Sigmoid colon (tissue), 7 donors: Measurements from ENCODE around the gene TRIM3. TPM values are rescaled to one million over a fixed set of nuclear protein-coding genes. Genes with fewer than 3 reads are reported as not detected.

Source experiments
- DNase-seq: peaks from one replicate; pipeline ENCODE4 v3.0.0-alpha.2; 2019
- H3K27ac ChIP-seq, 4 donors: fragments of 200-600 bp; sonication (generic); one replicate each; pipeline ENCODE4 v1.5.1; 2016 to 2019; ENCODE audit warnings: mild to moderate bottlenecking in 1 of 4
- H3K27me3 ChIP-seq, 3 donors: fragments of 200-600 bp; sonication (generic); one replicate each; pipeline ENCODE4 v1.5.1; 2019; ENCODE audit warnings: mild to moderate bottlenecking in 1 of 3
- H3K36me3 ChIP-seq, 4 donors: fragments of 200-600 bp; sonication (generic); one replicate each; pipeline ENCODE4 v1.5.1; 2016 to 2019
- H3K4me1 ChIP-seq, 4 donors: fragments of 200-600 bp; sonication (generic); one replicate each; pipeline ENCODE4 v1.5.1; 2017 to 2019
- H3K4me3 ChIP-seq, 4 donors: fragments of 200-600 bp; sonication (generic); one replicate each; pipeline ENCODE4 v1.5.1; 2017 to 2019; ENCODE audit warnings: mild to moderate bottlenecking in 2 of 4, moderate library complexity in 1 of 4
- H3K9me3 ChIP-seq, 4 donors: fragments of 200-600 bp in 3 of 4; sonication (generic) in 3 of 4; one replicate each; pipeline versions ENCODE4 v1.5.1 to v1.6.1; 2013 to 2019
- EP300 ChIP-seq, 4 donors: sonication (generic); formaldehyde crosslinking; IDR thresholded peaks; one replicate each; pipeline ENCODE4 v1.6.1; 2017; ENCODE audit warnings: antibody characterized with exemption in 4 of 4
- POLR2A ChIP-seq, 2 donors: fragments of 450-650 bp; IDR thresholded peaks; one replicate each; pipeline ENCODE4 v1.6.1; 2016; ENCODE audit warnings: antibody characterized with exemption in 2 of 2, mild to moderate bottlenecking in 2 of 2, moderate library complexity in 2 of 2
- POLR2AphosphoS5 ChIP-seq, 4 donors: sonication (generic); formaldehyde crosslinking; IDR thresholded peaks; one replicate each; pipeline ENCODE4 v1.6.1; 2017; ENCODE audit warnings: antibody characterized with exemption in 4 of 4
- WGBS, 2 donors: extraction: QIAGEN DNeasy Blood & Tissue Kit; methylation state at CpG; one replicate each; pipeline ENCODE4 v1.1.7; 2013; 5-methylcytosine and 5-hydroxymethylcytosine counted together
- intact Hi-C: fragments of 100-400 bp; cut with DNase I; formaldehyde crosslinking; loops from one replicate; pipeline ENCODE4 v1.15.1; 2023
- polyA plus RNA-seq, 3 donors: library from polyadenylated mRNA; stranded (reverse); fragments of 200-250 nt; gene quantifications; one replicate each; pipeline ENCODE4 v1.2.3, GENCODE V29; 2013
- total RNA-seq, 4 donors: library from RNA; depleted of rRNA; stranded (reverse); fragments of >200 nt; gene quantifications; one replicate each; pipeline ENCODE4 v1.1.0, GENCODE V29; 2016
- TF ChIP-seq, protein P1 (sequence below), 4 experiments: fragments of 450-650 bp in 3 of 4; fragments of 200-600 bp in 1 of 4; IDR thresholded peaks; one replicate each; pipeline ENCODE4 v1.5.1; 2016 to 2019; ENCODE audit warnings: antibody characterized with exemption in 4 of 4, mild to moderate bottlenecking in 3 of 4, moderate library complexity in 2 of 4
- donor health status: healthy with polysubstance abuse.
- donor health status: Bipolar disorder and iron deficiency.
- donor health status: healthy.

TRIM3 gene
- total and polyA plus RNA-seq, 7 donors = 14.6 to 27.1 (median 19.8) TPM

DNA sequence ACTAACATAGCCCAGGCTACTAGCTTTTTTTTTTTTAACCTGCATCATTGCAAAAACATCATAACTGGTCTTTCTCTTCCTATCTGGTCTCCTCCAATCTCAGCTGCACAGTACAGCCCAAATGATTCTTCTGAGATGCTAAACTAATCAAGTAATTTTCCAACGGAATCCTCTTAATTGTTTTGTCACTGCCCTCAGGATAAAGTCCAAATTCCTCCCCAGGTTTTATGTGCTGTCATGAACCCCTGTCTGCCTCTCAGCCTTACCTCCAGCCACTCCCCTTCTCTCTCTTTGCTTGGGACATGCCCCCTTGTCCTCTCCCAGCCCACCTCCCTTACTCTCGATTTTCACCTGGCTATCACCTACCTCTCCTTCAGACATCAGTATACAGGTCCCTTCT lies 67.4 kb downstream of the TRIM3 start:
- H3K27me3 ChIP-seq = no peaks in the 10 kb centered on the region
- 15 to 52% methylated on average over 2 of the region's 2 CpGs for WGBS, 2 donors
- intact Hi-C loops = no loop called here
- H3K4me3 ChIP-seq = no peak overlapping the region
- peaks cover 0 to 16% (median 13%) of the 10 kb centered on the region in 4 donors for H3K4me1 ChIP-seq
- TF ChIP-seq EP300 (IDR thresholded peaks at IDR 0.05) = no peak
- TF ChIP-seq POLR2AphosphoS5 (IDR thresholded peaks at IDR 0.05) = no peak
- TF ChIP-seq, protein P1, sequence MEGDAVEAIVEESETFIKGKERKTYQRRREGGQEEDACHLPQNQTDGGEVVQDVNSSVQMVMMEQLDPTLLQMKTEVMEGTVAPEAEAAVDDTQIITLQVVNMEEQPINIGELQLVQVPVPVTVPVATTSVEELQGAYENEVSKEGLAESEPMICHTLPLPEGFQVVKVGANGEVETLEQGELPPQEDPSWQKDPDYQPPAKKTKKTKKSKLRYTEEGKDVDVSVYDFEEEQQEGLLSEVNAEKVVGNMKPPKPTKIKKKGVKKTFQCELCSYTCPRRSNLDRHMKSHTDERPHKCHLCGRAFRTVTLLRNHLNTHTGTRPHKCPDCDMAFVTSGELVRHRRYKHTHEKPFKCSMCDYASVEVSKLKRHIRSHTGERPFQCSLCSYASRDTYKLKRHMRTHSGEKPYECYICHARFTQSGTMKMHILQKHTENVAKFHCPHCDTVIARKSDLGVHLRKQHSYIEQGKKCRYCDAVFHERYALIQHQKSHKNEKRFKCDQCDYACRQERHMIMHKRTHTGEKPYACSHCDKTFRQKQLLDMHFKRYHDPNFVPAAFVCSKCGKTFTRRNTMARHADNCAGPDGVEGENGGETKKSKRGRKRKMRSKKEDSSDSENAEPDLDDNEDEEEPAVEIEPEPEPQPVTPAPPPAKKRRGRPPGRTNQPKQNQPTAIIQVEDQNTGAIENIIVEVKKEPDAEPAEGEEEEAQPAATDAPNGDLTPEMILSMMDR (IDR thresholded peaks at IDR 0.05) = no peak
- no peak for TF ChIP-seq POLR2A (IDR thresholded peaks at IDR 0.05)
- DNase-seq = no peak
- H3K36me3 ChIP-seq = peaks cover 12 to 60% (median 18%) of the 10 kb centered on the region in 4 donors
- H3K27ac ChIP-seq = no peak overlapping the region
- no peaks in the 10 kb centered on the region for H3K9me3 ChIP-seq

DNA sequence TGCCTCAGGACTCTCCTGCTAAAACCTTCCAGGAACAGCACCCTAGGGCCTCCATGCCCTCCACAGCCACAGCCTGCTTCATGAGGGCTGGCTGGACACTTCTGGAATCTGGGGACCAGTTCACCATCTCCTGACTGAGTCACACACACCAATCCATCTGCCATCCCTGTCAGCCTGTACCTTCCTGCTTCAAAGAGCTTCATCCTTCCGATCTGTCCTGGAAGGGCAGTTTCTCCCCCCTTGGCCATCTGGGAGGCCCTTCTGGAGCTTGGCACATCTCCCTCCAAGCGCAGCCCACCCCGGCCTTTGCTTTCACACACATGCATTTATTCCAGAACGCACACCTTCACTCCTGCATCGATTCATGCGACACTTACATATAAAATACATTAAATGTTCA lies 67.9 kb downstream of the TRIM3 start:
- Histone ChIP-seq H3K36me3 (peaks cover 14 to 60% (median 21%) of the 10 kb centered on the region in 4 donors), H3K9me3 (no peaks in the 10 kb centered on the region), H3K27me3 (no peaks in the 10 kb centered on the region), H3K4me1 (peaks cover 0 to 16% (median 13%) of the 10 kb centered on the region in 4 donors), H3K27ac (no peak overlapping the region), H3K4me3 (no peak overlapping the region)
- 93 to 95% methylated on average over 6 of the region's 6 CpGs for WGBS, 2 donors
- DNase-seq = no peak
- TF ChIP-seq EP300 (IDR thresholded peaks at IDR 0.05) (no peak), POLR2A (IDR thresholded peaks at IDR 0.05) (no peak), POLR2AphosphoS5 (IDR thresholded peaks at IDR 0.05) (no peak)
- TF ChIP-seq, protein P1 (IDR thresholded peaks at IDR 0.05) = no peak
- intact Hi-C loops = no loop called here

DNA sequence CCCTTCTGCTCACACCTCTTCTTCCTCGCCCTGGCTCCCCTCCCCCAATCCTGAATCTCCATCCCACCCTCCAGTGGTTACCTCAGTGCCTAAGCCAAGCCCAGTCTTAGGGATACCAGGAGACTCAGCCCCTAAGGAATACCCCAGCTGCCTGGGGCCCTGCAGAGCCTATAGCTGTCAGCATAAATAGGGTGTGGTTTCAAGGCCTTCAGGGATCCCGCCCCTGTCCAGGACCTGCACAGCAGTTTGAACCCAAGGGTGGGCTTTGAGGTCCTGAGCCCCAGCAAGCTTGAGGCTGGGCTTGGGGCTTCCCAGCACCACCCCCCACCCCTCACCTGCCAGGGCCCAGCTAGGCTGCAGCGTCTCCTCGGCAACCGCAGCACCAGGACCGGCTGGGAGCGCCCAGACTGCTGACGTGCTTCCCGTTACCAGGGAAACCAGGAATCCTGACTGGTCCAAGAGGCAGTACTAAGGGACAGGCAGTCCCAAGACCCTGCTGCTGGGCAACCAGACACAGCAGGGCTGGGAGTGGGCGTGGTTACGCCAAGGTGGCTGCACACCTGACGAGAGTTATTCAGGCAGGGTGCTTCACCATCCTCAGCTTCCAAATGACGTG lies 68.6 kb downstream of the TRIM3 start:
- WGBS, 2 donors = 84 to 92% methylated on average over 13 of the region's 13 CpGs
- Histone ChIP-seq H3K27ac (no peak overlapping the region), H3K4me1 (peaks cover 0 to 16% (median 13%) of the 10 kb centered on the region in 4 donors), H3K4me3 (no peak overlapping the region), H3K36me3 (peaks cover 7 to 60% (median 19%) of the 10 kb centered on the region in 4 donors), H3K9me3 (no peaks in the 10 kb centered on the region), H3K27me3 (no peaks in the 10 kb centered on the region)
- intact Hi-C loops = no loop called here
- TF ChIP-seq EP300 (IDR thresholded peaks at IDR 0.05) = no peak
- no peak for TF ChIP-seq POLR2AphosphoS5 (IDR thresholded peaks at IDR 0.05)
- TF ChIP-seq POLR2A (IDR thresholded peaks at IDR 0.05) = no peak
- TF ChIP-seq, protein P1 (IDR thresholded peaks at IDR 0.05) = no peak
- DNase-seq = no peak

DNA sequence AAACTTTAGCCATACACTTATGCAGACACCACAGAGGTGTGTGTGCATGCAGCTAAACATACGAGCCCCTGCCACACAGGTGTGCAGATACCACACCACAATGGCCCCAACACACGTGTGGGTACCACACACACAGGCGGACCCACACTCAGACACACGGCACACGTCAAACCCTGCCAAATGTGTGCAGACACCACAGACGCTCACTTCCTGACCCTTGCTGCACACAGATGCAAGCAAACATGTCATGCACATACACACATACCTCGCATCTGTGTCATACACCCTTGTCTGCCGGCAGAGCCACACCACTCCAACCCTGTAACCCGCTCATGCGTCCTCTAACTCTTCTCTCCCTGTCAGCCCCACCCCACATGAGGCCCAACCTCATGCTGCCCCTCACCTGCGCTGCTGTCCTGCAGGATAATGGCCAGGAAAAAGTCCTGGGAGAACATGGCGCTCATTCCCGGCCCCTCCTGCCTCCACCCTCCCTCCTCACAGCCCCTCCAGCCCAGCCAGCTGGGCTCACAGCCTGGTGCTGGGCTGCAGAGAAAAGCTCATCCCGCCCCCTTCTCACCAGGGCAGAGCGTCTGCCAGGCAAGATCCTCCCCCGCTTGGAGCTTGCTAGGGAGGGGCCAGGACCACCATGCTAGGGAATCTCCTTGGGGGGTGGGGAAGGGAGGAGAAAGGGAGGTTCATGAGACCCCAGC lies 69.2 kb downstream of the TRIM3 start:
- WGBS, 2 donors = 73 to 88% methylated on average over 16 of the region's 16 CpGs
- Histone ChIP-seq H3K27ac (no peak overlapping the region), H3K9me3 (no peaks in the 10 kb centered on the region), H3K36me3 (peaks cover 5 to 57% (median 16%) of the 10 kb centered on the region in 4 donors), H3K4me1 (peaks cover 0 to 16% (median 13%) of the 10 kb centered on the region in 4 donors), H3K27me3 (no peaks in the 10 kb centered on the region), H3K4me3 (no peak overlapping the region)
- intact Hi-C loops = no loop called here
- DNase-seq = no peak
- TF ChIP-seq EP300 (IDR thresholded peaks at IDR 0.05) (no peak), POLR2A (IDR thresholded peaks at IDR 0.05) (no peak), POLR2AphosphoS5 (IDR thresholded peaks at IDR 0.05) (no peak)
- TF ChIP-seq, protein P1 (IDR thresholded peaks at IDR 0.05) = no peak
